GM12878 (cell line): ENCODE data around the gene TMEM179B. TPM values are rescaled to one million over a fixed set of nuclear protein-coding genes. Genes with fewer than 3 reads are reported as not detected.
A peak's percentile ranks its signal among the peaks of the same experiment; 100 is the strongest.

Experiments used
- CBFB ChIP-seq: IDR thresholded peaks from 2 replicates; pipeline ENCODE4 v1.6.1; 2016; ENCODE audit warnings: antibody characterized with exemption, low read depth
- CEBPB ChIP-seq, 2 experiments: fragments of 150-350 bp in 1 of 2; IDR thresholded peaks; 2 replicates each; pipeline ENCODE4 v1.6.1; 2012 to 2014; ENCODE audit warnings: low read depth in 2 of 2, low read length in 2 of 2, borderline replicate concordance in 1 of 2, inconsistent platforms in 1 of 2
- FOXK2 ChIP-seq: fragments of 450-650 bp; IDR thresholded peaks from 2 replicates; pipeline ENCODE4 v1.6.1; 2017; ENCODE audit warnings: mild to moderate bottlenecking, moderate library complexity
- KDM1A ChIP-seq: fragments of 200-600 bp; sonication (generic); IDR thresholded peaks from 2 replicates; pipeline ENCODE4 v1.6.1; 2016; ENCODE audit warnings: borderline replicate concordance
- NFYA ChIP-seq: IDR thresholded peaks from 2 replicates; pipeline ENCODE4 v1.6.1; 2011; ENCODE audit warnings: low read depth, mild to moderate bottlenecking, low read length, improper control_type of control experiment, borderline replicate concordance
- SPI1 ChIP-seq: IDR thresholded peaks from 2 replicates; pipeline ENCODE4 v1.6.1; 2011; ENCODE audit warnings: low read depth, mild to moderate bottlenecking, low read length, moderate library complexity, borderline replicate concordance; ENCODE audit not compliant: insufficient read depth
- STAT3 ChIP-seq: IDR thresholded peaks from 2 replicates; pipeline ENCODE4 v1.6.1; 2011; ENCODE audit warnings: low read depth, low read length, improper control_type of control experiment
- SUPT20H ChIP-seq: IDR thresholded peaks from 2 replicates; pipeline ENCODE4 v1.6.1; 2011; ENCODE audit warnings: low read depth, mild to moderate bottlenecking, low read length, moderate library complexity, borderline replicate concordance; ENCODE audit not compliant: control insufficient read depth
- YBX1 ChIP-seq: fragments of 450-650 bp; IDR thresholded peaks from 2 replicates; pipeline ENCODE4 v1.6.1; 2016; ENCODE audit warnings: antibody characterized with exemption
- ZZZ3 ChIP-seq: IDR thresholded peaks from 2 replicates; pipeline ENCODE4 v1.6.1; 2011; ENCODE audit warnings: low read depth; ENCODE audit not compliant: control insufficient read depth, insufficient read length
- polyA plus RNA-seq, 11 experiments: library from polyadenylated mRNA; depleted of rRNA in 4 of 11; unstranded in 6 of 11; stranded (reverse) in 5 of 11; fragments of >200 nt; fragmentation: Nextera tagmentation in 4 of 11; fragmentation: Illumina TruSeq in 1 of 11; extraction: Ambion mirVana in 4 of 11; extraction: Trizol in 1 of 11; gene quantifications; 1 replicate in 1 of 11; 2 replicates in 10 of 11; pipeline versions ENCODE4 v1.2.1 to v1.2.3, GENCODE V29; 2011 to 2016; ENCODE audit warnings: inconsistent platforms in 2 of 11, missing spikeins in 2 of 11, low read depth in 1 of 11
- total RNA-seq, 4 experiments: library from RNA; depleted of rRNA in 3 of 4; stranded (reverse); fragments of >200 nt in 3 of 4; fragmentation: Illumina TruSeq in 1 of 4; extraction: Trizol in 1 of 4; gene quantifications; 2 replicates each; pipeline versions ENCODE4 v1.2.1 to v1.2.3, GENCODE V29; 2013 to 2021
- TF ChIP-seq, protein P1 (sequence below): fragments of 450-650 bp; IDR thresholded peaks from 2 replicates; pipeline ENCODE4 v1.6.1; 2016; ENCODE audit warnings: mild to moderate bottlenecking
- TF ChIP-seq, protein P2 (sequence below): fragments of 450-650 bp; IDR thresholded peaks from 2 replicates; pipeline ENCODE4 v1.6.1; 2017; ENCODE audit warnings: mild to moderate bottlenecking, moderate library complexity
- TF ChIP-seq, protein P3 (sequence below): fragments of 450-650 bp; IDR thresholded peaks from 2 replicates; pipeline ENCODE4 v1.6.1; 2017; ENCODE audit warnings: mild to moderate bottlenecking
- TF ChIP-seq, protein P4 (sequence below): IDR thresholded peaks from 2 replicates; pipeline ENCODE4 v1.6.1; 2012; ENCODE audit warnings: low read depth, low read length, improper control_type of control experiment
- TF ChIP-seq, protein P5 (sequence below): fragments of 450-650 bp; formaldehyde crosslinking; IDR thresholded peaks from 2 replicates; pipeline ENCODE4 v1.4.0; 2020; ENCODE audit warnings: mild to moderate bottlenecking, moderate library complexity

The TMEM179B gene
- total and polyA plus RNA-seq, 10 of the 15 experiments (the other 5 are each of a cell fraction or from before 2014, with no cell fraction given): 21.7 to 82.4 (median 42.0) TPM

DNA sequence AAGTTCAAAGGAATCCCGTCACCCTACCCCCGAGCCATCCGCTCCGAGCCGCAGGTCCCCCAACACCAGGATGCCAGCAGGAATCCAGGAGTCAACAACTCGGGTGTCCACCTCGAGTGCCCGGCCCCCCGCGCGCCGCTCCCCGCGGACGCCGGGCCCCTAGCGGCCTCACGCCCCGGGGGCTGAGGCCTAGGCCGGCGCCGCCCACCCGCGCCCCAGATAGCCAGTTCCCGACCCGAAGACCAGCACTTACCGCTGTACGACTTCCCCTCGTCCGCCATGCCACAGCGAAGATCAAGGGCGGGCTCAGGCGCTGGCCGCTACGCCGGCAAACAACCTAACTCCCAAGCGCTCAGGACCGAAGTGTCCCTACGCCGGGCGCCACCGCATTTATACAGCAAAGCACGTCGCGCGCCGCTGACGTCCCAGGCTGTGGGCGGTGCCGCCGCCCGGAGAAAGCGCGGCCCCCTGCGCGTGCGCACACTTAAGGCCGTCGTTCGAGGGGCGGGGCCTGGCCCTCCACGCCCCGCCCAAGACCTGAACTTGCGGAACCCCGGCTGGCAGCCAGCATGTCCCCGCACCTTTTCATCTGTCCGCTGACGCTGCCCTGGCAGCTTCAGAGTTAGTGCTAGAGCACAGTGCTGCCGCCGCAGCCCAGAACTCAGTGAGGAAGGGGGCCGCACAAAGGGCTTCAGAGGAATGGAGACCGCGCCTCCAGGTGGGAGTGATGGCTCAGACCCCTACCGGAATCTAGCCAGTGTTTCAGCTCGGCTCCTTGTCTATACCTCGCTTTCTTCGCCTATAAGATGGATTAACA lies 18.1 kb downstream of the TMEM179B start, which contains the start of gene NXF1 (continued):
- TF ChIP-seq SPI1 (0 out of 2 replicates have a peak, but pooled peaks have one; percentile 13), CBFB (peak; percentile 93), FOXK2 (0 out of 2 replicates have a peak, but pooled peaks have one; percentile 10), ZZZ3 (no peak), CEBPB (IDR thresholded peaks at IDR 0.05; ENCODE audit: borderline replicate concordance in 1 of 2, low read depth in 2 of 2, low read length in 2 of 2) (no peak), SUPT20H (no peak), NFYA (no peak), YBX1 (no peak), STAT3 (no peak), KDM1A (no peak)
- TF ChIP-seq, protein P1, sequence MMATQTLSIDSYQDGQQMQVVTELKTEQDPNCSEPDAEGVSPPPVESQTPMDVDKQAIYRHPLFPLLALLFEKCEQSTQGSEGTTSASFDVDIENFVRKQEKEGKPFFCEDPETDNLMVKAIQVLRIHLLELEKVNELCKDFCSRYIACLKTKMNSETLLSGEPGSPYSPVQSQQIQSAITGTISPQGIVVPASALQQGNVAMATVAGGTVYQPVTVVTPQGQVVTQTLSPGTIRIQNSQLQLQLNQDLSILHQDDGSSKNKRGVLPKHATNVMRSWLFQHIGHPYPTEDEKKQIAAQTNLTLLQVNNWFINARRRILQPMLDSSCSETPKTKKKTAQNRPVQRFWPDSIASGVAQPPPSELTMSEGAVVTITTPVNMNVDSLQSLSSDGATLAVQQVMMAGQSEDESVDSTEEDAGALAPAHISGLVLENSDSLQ: peak; percentile 58
- TF ChIP-seq, protein P2, sequence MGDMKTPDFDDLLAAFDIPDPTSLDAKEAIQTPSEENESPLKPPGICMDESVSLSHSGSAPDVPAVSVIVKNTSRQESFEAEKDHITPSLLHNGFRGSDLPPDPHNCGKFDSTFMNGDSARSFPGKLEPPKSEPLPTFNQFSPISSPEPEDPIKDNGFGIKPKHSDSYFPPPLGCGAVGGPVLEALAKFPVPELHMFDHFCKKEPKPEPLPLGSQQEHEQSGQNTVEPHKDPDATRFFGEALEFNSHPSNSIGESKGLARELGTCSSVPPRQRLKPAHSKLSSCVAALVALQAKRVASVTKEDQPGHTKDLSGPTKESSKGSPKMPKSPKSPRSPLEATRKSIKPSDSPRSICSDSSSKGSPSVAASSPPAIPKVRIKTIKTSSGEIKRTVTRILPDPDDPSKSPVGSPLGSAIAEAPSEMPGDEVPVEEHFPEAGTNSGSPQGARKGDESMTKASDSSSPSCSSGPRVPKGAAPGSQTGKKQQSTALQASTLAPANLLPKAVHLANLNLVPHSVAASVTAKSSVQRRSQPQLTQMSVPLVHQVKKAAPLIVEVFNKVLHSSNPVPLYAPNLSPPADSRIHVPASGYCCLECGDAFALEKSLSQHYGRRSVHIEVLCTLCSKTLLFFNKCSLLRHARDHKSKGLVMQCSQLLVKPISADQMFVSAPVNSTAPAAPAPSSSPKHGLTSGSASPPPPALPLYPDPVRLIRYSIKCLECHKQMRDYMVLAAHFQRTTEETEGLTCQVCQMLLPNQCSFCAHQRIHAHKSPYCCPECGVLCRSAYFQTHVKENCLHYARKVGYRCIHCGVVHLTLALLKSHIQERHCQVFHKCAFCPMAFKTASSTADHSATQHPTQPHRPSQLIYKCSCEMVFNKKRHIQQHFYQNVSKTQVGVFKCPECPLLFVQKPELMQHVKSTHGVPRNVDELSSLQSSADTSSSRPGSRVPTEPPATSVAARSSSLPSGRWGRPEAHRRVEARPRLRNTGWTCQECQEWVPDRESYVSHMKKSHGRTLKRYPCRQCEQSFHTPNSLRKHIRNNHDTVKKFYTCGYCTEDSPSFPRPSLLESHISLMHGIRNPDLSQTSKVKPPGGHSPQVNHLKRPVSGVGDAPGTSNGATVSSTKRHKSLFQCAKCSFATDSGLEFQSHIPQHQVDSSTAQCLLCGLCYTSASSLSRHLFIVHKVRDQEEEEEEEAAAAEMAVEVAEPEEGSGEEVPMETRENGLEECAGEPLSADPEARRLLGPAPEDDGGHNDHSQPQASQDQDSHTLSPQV: no peak
- TF ChIP-seq, protein P3, sequence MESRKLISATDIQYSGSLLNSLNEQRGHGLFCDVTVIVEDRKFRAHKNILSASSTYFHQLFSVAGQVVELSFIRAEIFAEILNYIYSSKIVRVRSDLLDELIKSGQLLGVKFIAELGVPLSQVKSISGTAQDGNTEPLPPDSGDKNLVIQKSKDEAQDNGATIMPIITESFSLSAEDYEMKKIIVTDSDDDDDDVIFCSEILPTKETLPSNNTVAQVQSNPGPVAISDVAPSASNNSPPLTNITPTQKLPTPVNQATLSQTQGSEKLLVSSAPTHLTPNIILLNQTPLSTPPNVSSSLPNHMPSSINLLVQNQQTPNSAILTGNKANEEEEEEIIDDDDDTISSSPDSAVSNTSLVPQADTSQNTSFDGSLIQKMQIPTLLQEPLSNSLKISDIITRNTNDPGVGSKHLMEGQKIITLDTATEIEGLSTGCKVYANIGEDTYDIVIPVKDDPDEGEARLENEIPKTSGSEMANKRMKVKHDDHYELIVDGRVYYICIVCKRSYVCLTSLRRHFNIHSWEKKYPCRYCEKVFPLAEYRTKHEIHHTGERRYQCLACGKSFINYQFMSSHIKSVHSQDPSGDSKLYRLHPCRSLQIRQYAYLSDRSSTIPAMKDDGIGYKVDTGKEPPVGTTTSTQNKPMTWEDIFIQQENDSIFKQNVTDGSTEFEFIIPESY: no peak
- TF ChIP-seq, protein P4, sequence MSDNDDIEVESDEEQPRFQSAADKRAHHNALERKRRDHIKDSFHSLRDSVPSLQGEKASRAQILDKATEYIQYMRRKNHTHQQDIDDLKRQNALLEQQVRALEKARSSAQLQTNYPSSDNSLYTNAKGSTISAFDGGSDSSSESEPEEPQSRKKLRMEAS: peak; percentile 76; the same call in 1 of the 2 replicates
- TF ChIP-seq, protein P5, sequence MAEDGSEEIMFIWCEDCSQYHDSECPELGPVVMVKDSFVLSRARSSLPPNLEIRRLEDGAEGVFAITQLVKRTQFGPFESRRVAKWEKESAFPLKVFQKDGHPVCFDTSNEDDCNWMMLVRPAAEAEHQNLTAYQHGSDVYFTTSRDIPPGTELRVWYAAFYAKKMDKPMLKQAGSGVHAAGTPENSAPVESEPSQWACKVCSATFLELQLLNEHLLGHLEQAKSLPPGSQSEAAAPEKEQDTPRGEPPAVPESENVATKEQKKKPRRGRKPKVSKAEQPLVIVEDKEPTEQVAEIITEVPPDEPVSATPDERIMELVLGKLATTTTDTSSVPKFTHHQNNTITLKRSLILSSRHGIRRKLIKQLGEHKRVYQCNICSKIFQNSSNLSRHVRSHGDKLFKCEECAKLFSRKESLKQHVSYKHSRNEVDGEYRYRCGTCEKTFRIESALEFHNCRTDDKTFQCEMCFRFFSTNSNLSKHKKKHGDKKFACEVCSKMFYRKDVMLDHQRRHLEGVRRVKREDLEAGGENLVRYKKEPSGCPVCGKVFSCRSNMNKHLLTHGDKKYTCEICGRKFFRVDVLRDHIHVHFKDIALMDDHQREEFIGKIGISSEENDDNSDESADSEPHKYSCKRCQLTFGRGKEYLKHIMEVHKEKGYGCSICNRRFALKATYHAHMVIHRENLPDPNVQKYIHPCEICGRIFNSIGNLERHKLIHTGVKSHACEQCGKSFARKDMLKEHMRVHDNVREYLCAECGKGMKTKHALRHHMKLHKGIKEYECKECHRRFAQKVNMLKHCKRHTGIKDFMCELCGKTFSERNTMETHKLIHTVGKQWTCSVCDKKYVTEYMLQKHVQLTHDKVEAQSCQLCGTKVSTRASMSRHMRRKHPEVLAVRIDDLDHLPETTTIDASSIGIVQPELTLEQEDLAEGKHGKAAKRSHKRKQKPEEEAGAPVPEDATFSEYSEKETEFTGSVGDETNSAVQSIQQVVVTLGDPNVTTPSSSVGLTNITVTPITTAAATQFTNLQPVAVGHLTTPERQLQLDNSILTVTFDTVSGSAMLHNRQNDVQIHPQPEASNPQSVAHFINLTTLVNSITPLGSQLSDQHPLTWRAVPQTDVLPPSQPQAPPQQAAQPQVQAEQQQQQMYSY (CRISPR knock-in tag): no peak
